ENCODE results near the gene GABBR2. TPM values are rescaled to one million over a fixed set of nuclear protein-coding genes. Genes with fewer than 3 reads are reported as not detected.

The GABBR2 gene
- total RNA-seq, 1 donor from 2014 or later, result not detected

- Mint-ChIP-seq H3K4me1 (ENCODE audit: low read depth) (no peaks in the 10 kb centered on the region), H3K27me3 (ENCODE audit: low read depth) (peaks cover 7% of the 10 kb centered on the region), H3K9me3 (no peaks in the 10 kb centered on the region), H3K4me3 (ENCODE audit: low read depth) (no peak overlapping the region), H3K27ac (no peak overlapping the region), H3K36me3 (ENCODE audit: low read depth) (no peaks in the 10 kb centered on the region)
- no peak for DNase-seq (ENCODE audit: low spot score)
- intact Hi-C loops (cut with micrococcal nuclease), result no loop called here
Observed at GRCh38 chr9:98328770-98329169, 380.0 kb downstream of the GABBR2 start.

- Mint-ChIP-seq H3K36me3 (ENCODE audit: low read depth) (no peaks in the 10 kb centered on the region), H3K4me3 (ENCODE audit: low read depth) (no peak overlapping the region), H3K27ac (no peak overlapping the region), H3K4me1 (ENCODE audit: low read depth) (no peaks in the 10 kb centered on the region), H3K9me3 (no peaks in the 10 kb centered on the region), H3K27me3 (ENCODE audit: low read depth) (peaks cover 7% of the 10 kb centered on the region)
- intact Hi-C loops (cut with micrococcal nuclease), result no loop called here
- no peak for DNase-seq (ENCODE audit: low spot score)
Observed at GRCh38 chr9:98328141-98328540, 380.6 kb downstream of the GABBR2 start.

DNA sequence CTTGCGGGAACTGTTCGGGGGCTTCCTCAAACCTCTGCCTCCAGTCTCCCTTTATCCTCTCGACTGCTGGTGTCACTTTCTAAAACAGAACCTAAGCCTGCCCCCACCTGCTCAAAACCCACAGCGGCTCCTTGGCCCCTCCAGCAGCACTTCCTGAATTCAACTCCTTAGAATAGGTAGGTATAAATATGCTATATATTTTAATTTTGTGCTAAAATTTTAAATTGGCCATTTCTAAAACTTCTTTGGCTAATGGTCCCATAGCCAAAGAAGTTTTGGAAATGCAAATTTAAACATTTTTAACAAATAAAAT lies 381.5 kb downstream of the GABBR2 start:
- peaks cover 7% of the 10 kb centered on the region for H3K27me3 Mint-ChIP-seq (ENCODE audit: low read depth)

DNA sequence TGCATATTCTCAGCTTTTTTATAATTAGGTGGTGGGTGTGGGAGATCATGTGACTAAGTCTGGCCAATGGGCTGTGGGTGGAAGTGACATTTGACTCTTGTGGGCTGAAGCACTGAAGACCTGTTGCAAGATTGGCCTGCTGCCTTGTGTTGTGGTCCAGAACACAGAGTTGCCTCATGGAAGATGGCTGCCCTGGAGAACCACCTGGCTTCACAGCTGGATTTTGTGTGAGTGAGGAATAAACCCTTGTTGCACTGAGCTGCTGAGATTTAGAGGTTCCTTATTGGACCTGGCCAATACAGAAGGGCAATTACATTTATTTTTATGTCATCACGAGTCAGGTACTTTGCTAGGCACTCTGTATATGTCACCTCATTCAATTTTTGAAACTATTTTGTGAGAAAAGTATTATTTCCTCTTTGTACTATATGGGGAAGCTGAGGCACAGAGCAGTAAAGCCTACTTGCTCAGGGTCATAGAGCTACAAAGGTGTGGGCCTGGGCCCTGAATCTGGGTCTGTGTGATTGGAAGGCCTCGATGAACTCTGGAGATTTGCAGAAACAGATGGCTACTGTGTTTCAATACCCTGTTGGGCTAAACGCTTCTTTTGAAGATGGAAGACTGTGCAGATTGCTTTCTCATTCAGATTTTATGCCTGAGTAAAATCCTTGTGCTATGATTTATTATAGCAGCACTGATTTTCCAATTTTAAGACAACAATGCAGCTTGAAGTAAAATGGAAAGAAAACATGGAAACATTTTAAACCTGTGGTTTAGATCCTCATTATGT lies 382.1 kb downstream of the GABBR2 start:
- no peaks in the 10 kb centered on the region for H3K9me3 Mint-ChIP-seq
- no peak for DNase-seq (ENCODE audit: low spot score)
- intact Hi-C loops (cut with micrococcal nuclease), result no loop called here
- no peak overlapping the region for H3K27ac Mint-ChIP-seq
- H3K4me3 Mint-ChIP-seq (ENCODE audit: low read depth), result no peak overlapping the region
- no peaks in the 10 kb centered on the region for H3K36me3 Mint-ChIP-seq (ENCODE audit: low read depth)
- no peaks in the 10 kb centered on the region for H3K4me1 Mint-ChIP-seq (ENCODE audit: low read depth)
- peaks cover 7% of the 10 kb centered on the region for H3K27me3 Mint-ChIP-seq (ENCODE audit: low read depth)

More for the DNA sequence above, 381.5 kb downstream of the GABBR2 start:
- Mint-ChIP-seq H3K4me3 (ENCODE audit: low read depth) (no peak overlapping the region), H3K27ac (no peak overlapping the region), H3K36me3 (ENCODE audit: low read depth) (no peaks in the 10 kb centered on the region), H3K9me3 (no peaks in the 10 kb centered on the region), H3K4me1 (ENCODE audit: low read depth) (no peaks in the 10 kb centered on the region)
- intact Hi-C loops (cut with micrococcal nuclease), result no loop called here
- no peak for DNase-seq (ENCODE audit: low spot score)

DNA sequence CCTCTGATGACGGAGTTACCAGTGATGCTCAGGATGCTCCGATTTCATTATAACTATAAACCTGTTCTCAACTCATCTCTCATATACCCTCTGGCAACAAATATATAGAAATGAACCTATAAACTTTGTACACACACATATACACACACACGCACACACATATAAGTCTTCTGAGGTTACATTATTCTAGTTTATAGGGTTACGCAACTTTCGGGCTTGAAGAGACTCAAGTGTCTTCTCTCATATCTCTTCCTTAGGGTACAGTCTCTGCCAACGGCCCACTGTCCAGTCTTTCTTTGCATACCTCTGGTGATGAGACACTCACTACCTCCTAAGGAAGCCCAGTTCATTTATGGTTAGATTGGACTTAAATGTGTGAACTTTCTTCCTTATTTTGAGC lies 383.9 kb downstream of the GABBR2 start:
- H3K4me3 Mint-ChIP-seq (ENCODE audit: low read depth), result no peak overlapping the region
- H3K27ac Mint-ChIP-seq, result no peak overlapping the region
- peaks cover 3% of the 10 kb centered on the region for H3K27me3 Mint-ChIP-seq (ENCODE audit: low read depth)
- intact Hi-C loops (cut with micrococcal nuclease), result no loop called here
- no peaks in the 10 kb centered on the region for H3K9me3 Mint-ChIP-seq
- no peaks in the 10 kb centered on the region for H3K4me1 Mint-ChIP-seq (ENCODE audit: low read depth)
- no peaks in the 10 kb centered on the region for H3K36me3 Mint-ChIP-seq (ENCODE audit: low read depth)
- no peak for DNase-seq (ENCODE audit: low spot score)

DNA sequence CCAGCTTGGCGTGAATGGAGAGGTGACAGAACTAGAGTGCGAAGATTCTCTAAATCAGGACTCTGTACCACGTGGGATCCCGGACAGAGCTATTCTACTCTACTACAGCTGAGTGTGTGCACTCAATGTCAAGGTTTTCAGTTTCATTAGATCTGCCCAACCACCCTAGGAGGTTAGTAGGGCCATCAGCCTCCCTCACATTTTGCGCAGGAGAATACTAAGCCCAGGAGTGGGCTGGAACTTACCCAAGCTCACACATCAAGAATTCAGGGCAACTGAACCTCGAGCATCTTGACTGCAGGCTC lies 385.0 kb downstream of the GABBR2 start:
- Mint-ChIP-seq H3K36me3 (ENCODE audit: low read depth) (no peaks in the 10 kb centered on the region), H3K9me3 (no peaks in the 10 kb centered on the region), H3K27me3 (ENCODE audit: low read depth) (no peaks in the 10 kb centered on the region), H3K4me1 (ENCODE audit: low read depth) (no peaks in the 10 kb centered on the region), H3K4me3 (ENCODE audit: low read depth) (no peak overlapping the region), H3K27ac (no peak overlapping the region)
- no peak for DNase-seq (ENCODE audit: low spot score)
- intact Hi-C loops (cut with micrococcal nuclease), result no loop called here

- DNase-seq (ENCODE audit: low spot score), result no peak
- no peak overlapping the region for H3K4me3 Mint-ChIP-seq (ENCODE audit: low read depth)
- H3K9me3 Mint-ChIP-seq, result no peaks in the 10 kb centered on the region
- H3K27ac Mint-ChIP-seq, result no peak overlapping the region
- H3K4me1 Mint-ChIP-seq (ENCODE audit: low read depth), result no peaks in the 10 kb centered on the region
- intact Hi-C loops (cut with micrococcal nuclease), result no loop called here
- no peaks in the 10 kb centered on the region for H3K36me3 Mint-ChIP-seq (ENCODE audit: low read depth)
- H3K27me3 Mint-ChIP-seq (ENCODE audit: low read depth), result no peaks in the 10 kb centered on the region
Observed at GRCh38 chr9:98323051-98323830, 385.5 kb downstream of the GABBR2 start.

GRCh38 chr9:98321269-98321668 lies 387.5 kb downstream of the GABBR2 start:
- no peak overlapping the region for H3K4me3 Mint-ChIP-seq (ENCODE audit: low read depth)
- intact Hi-C loops (cut with micrococcal nuclease), result no loop called here
- H3K4me1 Mint-ChIP-seq (ENCODE audit: low read depth), result no peaks in the 10 kb centered on the region
- no peaks in the 10 kb centered on the region for H3K27me3 Mint-ChIP-seq (ENCODE audit: low read depth)
- no peaks in the 10 kb centered on the region for H3K9me3 Mint-ChIP-seq
- H3K36me3 Mint-ChIP-seq (ENCODE audit: low read depth), result no peaks in the 10 kb centered on the region
- DNase-seq (ENCODE audit: low spot score), result no peak
- H3K27ac Mint-ChIP-seq, result no peak overlapping the region

- Mint-ChIP-seq H3K27ac (no peak overlapping the region), H3K36me3 (ENCODE audit: low read depth) (no peaks in the 10 kb centered on the region), H3K9me3 (no peaks in the 10 kb centered on the region), H3K4me1 (ENCODE audit: low read depth) (peaks cover 2% of the 10 kb centered on the region), H3K27me3 (ENCODE audit: low read depth) (peaks cover 1% of the 10 kb centered on the region), H3K4me3 (ENCODE audit: low read depth) (no peak overlapping the region)
- DNase-seq (ENCODE audit: low spot score), result no peak
- intact Hi-C loops (cut with micrococcal nuclease), result no loop called here
Observed at GRCh38 chr9:98318834-98319478, 389.8 kb downstream of the GABBR2 start.

- H3K9me3 Mint-ChIP-seq, result no peaks in the 10 kb centered on the region
- intact Hi-C loops (cut with micrococcal nuclease), result no loop called here
- peaks cover 2% of the 10 kb centered on the region for H3K4me1 Mint-ChIP-seq (ENCODE audit: low read depth)
- H3K36me3 Mint-ChIP-seq (ENCODE audit: low read depth), result no peaks in the 10 kb centered on the region
- H3K4me3 Mint-ChIP-seq (ENCODE audit: low read depth), result no peak overlapping the region
- peaks cover 1% of the 10 kb centered on the region for H3K27me3 Mint-ChIP-seq (ENCODE audit: low read depth)
- DNase-seq (ENCODE audit: low spot score), result no peak
- H3K27ac Mint-ChIP-seq, result no peak overlapping the region
Observed at GRCh38 chr9:98318041-98318790, 390.5 kb downstream of the GABBR2 start.

GRCh38 chr9:98317134-98317857 lies 391.4 kb downstream of the GABBR2 start:
- no peaks in the 10 kb centered on the region for H3K9me3 Mint-ChIP-seq
- intact Hi-C loops (cut with micrococcal nuclease), result no loop called here
- no peak overlapping the region for H3K27ac Mint-ChIP-seq

GRCh38 chr9:98316445-98317133 lies 392.1 kb downstream of the GABBR2 start:
- H3K36me3 Mint-ChIP-seq (ENCODE audit: low read depth), result no peaks in the 10 kb centered on the region
- peaks cover 4% of the 10 kb centered on the region for H3K27me3 Mint-ChIP-seq (ENCODE audit: low read depth)
- peaks cover 2% of the 10 kb centered on the region for H3K4me1 Mint-ChIP-seq (ENCODE audit: low read depth)
- H3K27ac Mint-ChIP-seq, result no peak overlapping the region
- H3K4me3 Mint-ChIP-seq (ENCODE audit: low read depth), result no peak overlapping the region
- intact Hi-C loops (cut with micrococcal nuclease), result no loop called here
- DNase-seq (ENCODE audit: low spot score), result no peak
- no peaks in the 10 kb centered on the region for H3K9me3 Mint-ChIP-seq

More at GRCh38 chr9:98317134-98317857, 391.4 kb downstream of the GABBR2 start:
- peaks cover 4% of the 10 kb centered on the region for H3K27me3 Mint-ChIP-seq (ENCODE audit: low read depth)
- H3K36me3 Mint-ChIP-seq (ENCODE audit: low read depth), result no peaks in the 10 kb centered on the region
- peaks cover 2% of the 10 kb centered on the region for H3K4me1 Mint-ChIP-seq (ENCODE audit: low read depth)
- DNase-seq (ENCODE audit: low spot score), result no peak
- H3K4me3 Mint-ChIP-seq (ENCODE audit: low read depth), result no peak overlapping the region

Data from activated T-helper 2 cell treated with anti-CD3 and anti-CD28 coated beads, Interferon-gamma antibody, Interleukin-2, Interleukin-4, amounts not matched to agents 10 μg/mL and 5 μg/mL and 100 μg/mL, durations not matched to agents 14 hours and 24 hours and 36 hours (primary cell).